Measurements from ENCODE around the gene GRM8. TPM values are rescaled to one million over a fixed set of nuclear protein-coding genes. Genes with fewer than 3 reads are reported as not detected.

The GRM8 gene
- total RNA-seq, 1 experiment from 2014 or later, result 0.40 TPM

GRCh38 chr7:126806614-126807013 lies 446.1 kb downstream of the GRM8 start:
- CTCF ChIA-PET, result no interaction called here
- BruUV-seq (replicated peaks), result no TSS peak
- no peak for DNase-seq
- no peak for TF ChIP-seq CTCF (IDR thresholded peaks at IDR 0.05; ENCODE audit: unreplicated experiment)
- intact Hi-C loops (cut with micrococcal nuclease; ENCODE audit: unreplicated experiment), result loop anchor here (10.0 kb wide), 1 partner anchor 708 kb away; no protein-coding TSS in a partner anchor
- H3K9me3 Mint-ChIP-seq (ENCODE audit: low read depth, unreplicated experiment), result peaks cover 5% of the 10 kb centered on the region
- H3K4me1 Mint-ChIP-seq (ENCODE audit: low read depth, unreplicated experiment), result no peaks in the 10 kb centered on the region
- no peak overlapping the region for H3K4me3 Mint-ChIP-seq (ENCODE audit: low read depth, unreplicated experiment)
- no peak overlapping the region for H3K27ac Mint-ChIP-seq (ENCODE audit: unreplicated experiment)
- H3K27me3 Mint-ChIP-seq (ENCODE audit: unreplicated experiment), result peaks cover 49% of the 10 kb centered on the region
- H3K36me3 Mint-ChIP-seq (ENCODE audit: insufficient read depth, unreplicated experiment), result no peaks in the 10 kb centered on the region

- CTCF ChIA-PET, result no interaction called here
Measured at GRCh38 chr7:126805351-126805750, 447.4 kb downstream of the GRM8 start.

GRCh38 chr7:126804604-126805003 lies 448.1 kb downstream of the GRM8 start:
- CTCF ChIA-PET, result no interaction called here
- intact Hi-C loops (cut with micrococcal nuclease; ENCODE audit: unreplicated experiment), result loop anchor here (5.0 to 10.0 kb wide), 2 partner anchors 98 to 710 kb away; no protein-coding TSS in a partner anchor
- no peaks in the 10 kb centered on the region for H3K36me3 Mint-ChIP-seq (ENCODE audit: insufficient read depth, unreplicated experiment)

More at GRCh38 chr7:126805351-126805750, 447.4 kb downstream of the GRM8 start:
- H3K4me1 Mint-ChIP-seq (ENCODE audit: low read depth, unreplicated experiment), result no peaks in the 10 kb centered on the region
- intact Hi-C loops (cut with micrococcal nuclease; ENCODE audit: unreplicated experiment), result loop anchor here (10.0 kb wide), 1 partner anchor 709 kb away; no protein-coding TSS in a partner anchor
- BruUV-seq (replicated peaks), result no TSS peak
- H3K4me3 Mint-ChIP-seq (ENCODE audit: low read depth, unreplicated experiment), result no peak overlapping the region
- no peak overlapping the region for H3K27ac Mint-ChIP-seq (ENCODE audit: unreplicated experiment)
- TF ChIP-seq CTCF (IDR thresholded peaks at IDR 0.05; ENCODE audit: unreplicated experiment), result no peak
- H3K27me3 Mint-ChIP-seq (ENCODE audit: unreplicated experiment), result peaks cover 41% of the 10 kb centered on the region
- no peaks in the 10 kb centered on the region for H3K36me3 Mint-ChIP-seq (ENCODE audit: insufficient read depth, unreplicated experiment)
- H3K9me3 Mint-ChIP-seq (ENCODE audit: low read depth, unreplicated experiment), result peaks cover 2% of the 10 kb centered on the region
- no peak for DNase-seq

GRCh38 chr7:126803990-126804389 lies 448.8 kb downstream of the GRM8 start:
- no peaks in the 10 kb centered on the region for H3K36me3 Mint-ChIP-seq (ENCODE audit: insufficient read depth, unreplicated experiment)
- no peak for DNase-seq
- no TSS peak for BruUV-seq (replicated peaks)
- H3K27me3 Mint-ChIP-seq (ENCODE audit: unreplicated experiment), result peaks cover 36% of the 10 kb centered on the region
- H3K4me1 Mint-ChIP-seq (ENCODE audit: low read depth, unreplicated experiment), result no peaks in the 10 kb centered on the region
- no peak for TF ChIP-seq CTCF (IDR thresholded peaks at IDR 0.05; ENCODE audit: unreplicated experiment)
- intact Hi-C loops (cut with micrococcal nuclease; ENCODE audit: unreplicated experiment), result loop anchor here (1.0 to 10.0 kb wide), 5 partner anchors 98 to 711 kb away; no protein-coding TSS in a partner anchor
- no peak overlapping the region for H3K27ac Mint-ChIP-seq (ENCODE audit: unreplicated experiment)
- H3K4me3 Mint-ChIP-seq (ENCODE audit: low read depth, unreplicated experiment), result no peak overlapping the region
- CTCF ChIA-PET, result interaction anchor here (1.0 to 1.8 kb wide), 3 partner anchors 252 to 450 kb away, joined by 3 to 10 read pairs (median 3); partner anchors contain the start of gene GRM8
- H3K9me3 Mint-ChIP-seq (ENCODE audit: low read depth, unreplicated experiment), result peaks cover 2% of the 10 kb centered on the region

More at GRCh38 chr7:126804604-126805003, 448.1 kb downstream of the GRM8 start:
- no peak for DNase-seq
- Mint-ChIP-seq H3K4me3 (ENCODE audit: low read depth, unreplicated experiment) (no peak overlapping the region), H3K27ac (ENCODE audit: unreplicated experiment) (no peak overlapping the region), H3K9me3 (ENCODE audit: low read depth, unreplicated experiment) (peaks cover 2% of the 10 kb centered on the region), H3K4me1 (ENCODE audit: low read depth, unreplicated experiment) (no peaks in the 10 kb centered on the region), H3K27me3 (ENCODE audit: unreplicated experiment) (peaks cover 40% of the 10 kb centered on the region)
- no TSS peak for BruUV-seq (replicated peaks)
- no peak for TF ChIP-seq CTCF (IDR thresholded peaks at IDR 0.05; ENCODE audit: unreplicated experiment)
